ENCODE measurements around the gene ABCC11.

The ABCC11 gene

DNA sequence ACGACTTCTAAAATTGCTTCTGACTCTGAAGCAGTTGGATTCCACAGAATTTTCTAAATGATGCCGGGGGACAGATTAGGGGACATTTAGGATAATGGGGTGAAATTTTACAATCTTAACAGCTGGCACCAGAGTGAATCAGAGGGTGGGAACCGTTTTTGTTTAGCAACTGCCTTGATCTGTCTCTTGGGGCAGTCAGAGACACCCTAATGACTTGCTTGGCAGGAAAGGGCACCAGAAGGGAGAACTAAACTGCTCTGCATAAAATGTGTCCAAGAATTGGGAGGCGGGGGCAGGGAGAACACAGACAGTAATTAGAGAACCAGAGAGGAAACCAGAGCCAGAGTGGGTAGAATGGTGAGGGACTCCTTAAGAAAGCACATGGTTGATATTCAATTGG lies 85.4 kb downstream of the ABCC11 start:
- no peak for DNase-seq (ENCODE audit: low spot score)

DNA sequence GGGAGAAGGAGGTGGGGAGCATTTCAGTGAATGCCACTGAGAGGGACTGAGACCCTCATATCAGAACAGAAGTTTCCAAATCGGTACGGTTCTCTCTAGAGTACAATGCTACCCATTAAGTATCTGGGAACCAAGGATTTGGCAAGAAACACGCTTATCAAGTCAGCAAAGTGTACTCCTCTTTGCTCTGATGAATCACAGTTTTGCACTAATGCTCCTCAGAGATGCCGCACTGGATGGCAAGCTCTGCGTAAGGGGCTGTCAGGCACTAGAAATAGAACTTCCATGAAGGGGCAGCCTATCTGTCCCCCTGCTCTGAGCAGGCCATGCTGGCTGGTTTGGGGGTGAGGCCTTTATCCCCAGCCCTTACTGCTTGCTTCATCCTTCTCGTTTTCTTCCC lies 86.8 kb downstream of the ABCC11 start:
- no peak for DNase-seq (ENCODE audit: low spot score)

- no peak for DNase-seq (ENCODE audit: low spot score)
These were observed 89.0 kb downstream of the ABCC11 start for GRCh38 chr16:48158296-48158695.

- DNase-seq (ENCODE audit: low spot score): no peak
These were observed 89.5 kb downstream of the ABCC11 start for GRCh38 chr16:48157794-48158193.

GRCh38 chr16:48157302-48157701 lies 90.0 kb downstream of the ABCC11 start:
- DNase-seq (ENCODE audit: low spot score): no peak

- DNase-seq (ENCODE audit: low spot score): peak; percentile 91
These were observed 90.5 kb downstream of the ABCC11 start for GRCh38 chr16:48156790-48157209.

GRCh38 chr16:48155926-48156789 lies 91.2 kb downstream of the ABCC11 start, which contains the start of gene ABCC12:
Gene ABCC12 (minus strand): TSS chr16:48155993. CDS start chr16:48146424, 9,569 bp downstream.
- DNase-seq (ENCODE audit: low spot score): no peak

DNA sequence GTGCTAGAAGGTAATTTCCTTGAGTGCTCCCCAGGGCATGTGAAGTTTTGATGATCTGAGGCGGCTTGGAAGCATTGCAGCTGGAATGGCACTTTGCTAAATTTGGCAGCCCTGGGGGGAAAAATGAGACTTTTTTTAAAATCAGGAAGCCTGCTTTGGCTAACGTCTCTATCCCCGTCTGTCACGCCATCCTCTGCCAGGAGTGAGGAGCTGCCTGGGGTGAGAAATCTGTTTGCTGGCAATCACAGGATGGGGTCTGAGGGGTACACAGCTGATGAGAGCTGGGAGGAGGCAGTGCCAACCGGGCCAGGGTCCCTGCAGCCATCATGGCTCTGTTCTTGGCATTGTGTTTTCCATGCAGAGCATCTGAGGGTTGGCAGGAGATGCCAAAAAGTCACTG lies 93.6 kb downstream of the ABCC11 start:
- DNase-seq (ENCODE audit: low spot score): no peak

DNA sequence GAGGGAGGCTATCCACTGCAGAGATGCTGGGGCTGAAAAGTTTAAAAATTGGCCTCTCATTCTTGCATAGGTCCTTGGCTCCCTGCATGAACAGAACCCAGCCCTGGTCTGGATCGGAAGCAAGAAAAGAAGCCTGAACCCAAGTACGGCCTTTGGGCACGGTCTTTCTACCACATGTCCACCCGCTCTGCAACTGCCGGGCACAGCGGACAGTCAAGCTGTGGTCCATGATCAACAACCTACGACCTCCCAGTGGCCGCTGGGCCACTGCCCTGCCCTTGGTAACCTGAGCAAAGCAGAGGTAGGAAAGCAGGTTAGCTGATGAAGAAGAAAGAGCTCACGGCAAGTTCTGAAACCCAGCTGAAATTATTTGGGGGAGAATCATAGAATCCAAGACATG lies 95.1 kb downstream of the ABCC11 start:
- DNase-seq (ENCODE audit: low spot score): no peak

GRCh38 chr16:48150707-48151106 lies 96.6 kb downstream of the ABCC11 start:
- no peak for DNase-seq (ENCODE audit: low spot score)

GRCh38 chr16:48146710-48147109 lies 100.6 kb downstream of the ABCC11 start:
- no peak for DNase-seq (ENCODE audit: low spot score)

- DNase-seq (ENCODE audit: low spot score): no peak
These were observed 101.2 kb downstream of the ABCC11 start for GRCh38 chr16:48146131-48146530.

GRCh38 chr16:48143812-48144368 lies 103.4 kb downstream of the ABCC11 start:
- no peak for DNase-seq (ENCODE audit: low spot score)

DNA sequence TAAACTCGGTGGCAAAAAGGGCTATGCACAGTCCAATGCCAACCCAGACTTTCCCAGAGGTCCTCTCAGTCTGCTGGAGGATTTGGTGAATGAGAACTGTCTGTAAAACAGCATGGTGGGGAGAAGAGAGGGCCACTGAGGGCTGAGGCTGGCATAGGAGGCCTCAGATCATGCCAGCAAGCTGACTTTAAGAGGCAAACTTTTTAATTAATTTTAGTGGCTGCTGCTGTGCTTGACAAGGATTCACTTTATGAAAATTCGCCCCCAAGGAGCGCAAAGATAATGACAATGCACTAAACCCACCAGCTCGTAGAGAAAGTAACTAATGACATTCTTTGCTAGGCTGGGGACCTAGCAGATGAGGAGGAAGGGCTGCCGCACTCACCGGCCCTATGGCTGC lies 106.5 kb downstream of the ABCC11 start:
- no peak for DNase-seq (ENCODE audit: low spot score)

DNA sequence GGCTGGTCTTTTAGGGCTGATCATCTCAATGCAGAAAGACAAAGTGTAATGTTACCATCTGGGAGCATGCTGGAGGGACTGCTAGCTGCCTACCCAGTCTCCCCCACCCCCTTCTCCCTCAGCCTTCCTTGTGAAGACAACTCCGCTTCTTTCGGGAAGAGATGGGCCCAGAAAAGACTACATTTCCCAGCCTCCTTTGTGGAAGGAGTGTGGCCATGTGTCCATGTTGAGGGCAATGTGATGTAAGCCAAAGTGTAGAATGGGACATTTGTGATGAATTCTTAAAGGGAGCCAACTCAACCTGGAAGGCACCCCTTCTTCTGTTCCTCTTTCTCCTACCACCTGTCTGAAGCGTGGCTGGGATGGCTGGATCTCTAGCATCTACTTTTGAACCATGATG lies 107.8 kb downstream of the ABCC11 start:
- DNase-seq (ENCODE audit: low spot score): no peak

DNA sequence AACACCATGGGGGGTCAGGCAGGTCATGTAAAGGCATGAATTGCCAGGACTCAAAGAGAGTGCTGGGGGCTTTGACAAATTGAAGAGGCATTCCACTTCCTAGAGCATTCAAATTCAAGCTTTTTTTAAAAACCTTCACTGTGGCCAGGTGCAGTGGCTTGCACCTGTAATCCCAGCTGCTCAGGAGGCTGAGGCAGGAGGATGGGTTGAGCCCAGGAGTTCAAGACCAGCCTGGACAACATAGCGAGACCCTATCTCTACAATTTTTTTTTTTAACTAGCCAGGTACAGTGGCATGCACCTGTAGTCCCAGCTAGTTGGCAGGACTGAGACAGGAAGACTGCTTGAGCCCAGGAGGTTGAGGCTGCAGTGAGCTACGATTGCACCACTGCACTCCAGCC lies 108.8 kb downstream of the ABCC11 start:
- DNase-seq (ENCODE audit: low spot score): no peak

DNA sequence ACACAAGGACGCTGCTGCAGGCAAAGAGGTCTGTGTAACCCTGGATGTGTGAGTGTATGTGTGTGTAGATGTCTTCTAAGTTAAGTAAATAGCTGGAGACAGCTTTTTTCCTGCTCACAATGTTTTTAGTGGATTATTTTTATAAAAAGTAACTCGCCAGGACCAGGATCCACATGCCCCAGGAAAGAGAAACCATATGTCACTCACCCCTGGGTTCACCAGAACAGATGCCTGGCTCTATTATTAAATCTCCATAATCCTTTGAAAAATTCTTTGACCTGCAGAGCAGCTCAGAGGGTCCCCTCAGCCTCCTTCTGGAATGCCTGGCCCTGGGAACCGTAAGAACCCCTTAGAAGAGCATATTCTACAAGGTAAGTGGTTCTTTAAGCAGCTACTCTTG lies 109.5 kb downstream of the ABCC11 start:
- no peak for DNase-seq (ENCODE audit: low spot score)

GRCh38 chr16:48136547-48137360 lies 110.6 kb downstream of the ABCC11 start:
- DNase-seq (ENCODE audit: low spot score): no peak

- no peak for DNase-seq (ENCODE audit: low spot score)
These were observed 113.7 kb downstream of the ABCC11 start for GRCh38 chr16:48133455-48134211.

GRCh38 chr16:48132696-48133095 lies 114.6 kb downstream of the ABCC11 start:
- DNase-seq (ENCODE audit: low spot score): no peak

- no peak for DNase-seq (ENCODE audit: low spot score)
These were observed 116.0 kb downstream of the ABCC11 start for GRCh38 chr16:48131201-48131935.

Data from GM03348 (cell line).